Lung microvascular endothelial cell (primary cell): Measurements from ENCODE around the gene SRF. TPM values are rescaled to one million over a fixed set of nuclear protein-coding genes. Genes with fewer than 3 reads are reported as not detected.
"Not testable (repeated sequence)": the region's sequence is repeated elsewhere in the genome, so short reads cannot be mapped to it uniquely, and the experiment has no call there.

Experiments used
- DNase-seq, 2 donors: peaks; one replicate each; pipeline versions ENCODE4 v3.0.0 to v3.0.0-alpha.2; 2010; ENCODE audit warnings: low read depth in 2 of 2
- total RNA-seq: library from RNA; depleted of rRNA; stranded (reverse); fragments of >200 nt; gene quantifications from 2 replicates; pipeline ENCODE4 v1.2.1, GENCODE V29; 2014

The SRF gene
- total RNA-seq: 8.3 and 12.7 TPM in 2 replicates

DNA sequence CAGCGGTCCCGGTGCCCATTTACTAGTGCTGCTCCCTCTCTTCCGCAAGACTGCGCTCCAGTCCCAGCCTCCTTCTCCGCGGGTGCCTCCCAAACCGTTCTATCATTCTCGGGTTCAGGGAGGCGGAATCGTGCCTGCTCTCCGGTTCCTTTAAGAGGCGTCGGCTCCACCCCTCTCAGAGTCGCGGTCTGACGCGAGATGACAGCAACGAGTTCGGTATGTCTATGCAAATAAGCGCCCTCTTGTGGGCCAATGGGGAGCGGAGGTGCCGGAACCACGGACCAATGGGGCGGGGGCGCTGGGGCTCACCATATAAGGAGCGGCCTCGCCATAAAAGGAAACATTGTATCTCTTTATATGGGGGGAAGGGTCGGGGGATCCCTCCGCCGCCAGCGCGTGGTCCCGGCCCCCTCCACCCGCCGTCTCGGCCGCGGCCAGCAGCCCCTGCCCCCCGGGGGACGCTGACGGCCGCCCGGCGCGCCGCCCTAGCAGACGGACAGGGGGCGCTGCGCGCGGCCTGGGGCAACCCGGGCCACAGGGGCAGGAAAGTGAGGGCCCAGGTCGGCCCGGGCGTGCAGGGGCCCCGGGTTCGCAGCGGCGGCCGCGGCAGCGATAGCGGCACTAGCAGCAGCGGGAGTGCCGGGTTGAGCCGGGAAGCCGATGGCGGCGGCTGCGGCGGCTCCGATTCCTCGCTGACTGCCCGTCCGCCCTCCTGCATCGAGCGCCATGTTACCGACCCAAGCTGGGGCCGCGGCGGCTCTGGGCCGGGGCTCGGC lies at the start of gene SRF:
Gene SRF, plus strand, starts transcription at position 339 of the 776 bp plus-strand sequence. Its CDS starts 388 bp downstream, at position 727.
- peak; percentile 99 for DNase-seq

DNA sequence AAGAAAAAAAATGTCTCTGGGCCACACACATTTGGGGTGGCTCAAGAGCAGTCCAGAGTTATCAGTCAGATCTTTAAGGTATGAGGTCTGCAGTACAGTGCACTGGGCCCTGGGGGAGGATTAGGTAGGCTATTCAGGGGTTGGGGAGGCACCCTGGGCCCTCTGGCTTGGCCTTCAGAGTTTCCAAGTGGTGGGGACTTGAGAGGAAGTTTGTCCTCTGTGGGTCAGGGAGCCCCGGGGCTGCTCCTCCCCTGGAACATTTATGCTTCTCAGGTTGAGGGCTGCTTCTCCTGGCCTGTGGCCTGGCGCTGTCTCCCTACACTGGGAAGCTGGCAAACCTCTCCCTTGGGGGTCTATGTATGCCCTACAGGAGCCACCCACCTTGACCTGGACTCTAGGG lies 48.9 kb upstream of the SRF start:
- DNase-seq: no peak

DNA sequence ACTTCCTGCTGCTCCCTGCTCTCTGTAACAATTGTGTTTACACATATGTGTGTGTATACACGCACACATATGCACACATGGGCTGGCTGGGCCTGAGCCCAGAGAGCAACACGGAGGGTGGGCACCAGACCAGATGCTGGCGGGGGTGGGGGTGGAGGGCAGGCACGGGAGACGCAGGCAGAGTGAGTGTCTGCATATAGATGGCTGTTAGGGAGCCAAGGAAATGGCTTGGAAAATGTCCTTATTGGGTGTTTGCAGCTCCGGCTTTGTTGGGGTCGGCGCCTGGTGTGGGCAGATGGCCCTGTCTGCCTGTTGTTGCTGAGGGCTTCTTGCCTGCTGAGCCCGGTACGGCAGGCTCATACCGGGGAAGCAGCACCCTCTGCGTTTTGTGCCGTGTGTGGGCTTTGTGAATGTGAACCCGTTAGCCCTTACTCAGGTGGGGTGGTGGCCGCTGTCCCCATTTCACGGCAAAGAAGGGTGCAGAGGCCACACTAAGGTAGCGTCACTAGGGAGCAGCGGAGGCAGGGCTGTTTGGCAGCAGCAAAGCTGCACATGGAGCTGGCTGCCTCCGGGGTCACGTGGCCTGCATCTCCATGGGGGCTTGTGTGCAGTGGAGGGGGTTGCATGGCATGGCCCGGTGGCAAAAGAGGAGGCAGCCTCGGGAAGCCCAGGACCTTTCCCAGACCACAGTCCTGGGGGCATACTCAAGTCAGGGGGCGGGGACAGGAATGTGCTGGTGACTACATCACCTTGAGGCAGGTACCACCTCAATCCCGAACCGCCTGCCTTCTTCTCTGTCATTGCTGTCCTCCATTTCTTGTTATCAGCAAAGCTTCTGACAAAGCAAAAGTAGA lies 47.4 kb upstream of the SRF start:
- DNase-seq: no peak

DNA sequence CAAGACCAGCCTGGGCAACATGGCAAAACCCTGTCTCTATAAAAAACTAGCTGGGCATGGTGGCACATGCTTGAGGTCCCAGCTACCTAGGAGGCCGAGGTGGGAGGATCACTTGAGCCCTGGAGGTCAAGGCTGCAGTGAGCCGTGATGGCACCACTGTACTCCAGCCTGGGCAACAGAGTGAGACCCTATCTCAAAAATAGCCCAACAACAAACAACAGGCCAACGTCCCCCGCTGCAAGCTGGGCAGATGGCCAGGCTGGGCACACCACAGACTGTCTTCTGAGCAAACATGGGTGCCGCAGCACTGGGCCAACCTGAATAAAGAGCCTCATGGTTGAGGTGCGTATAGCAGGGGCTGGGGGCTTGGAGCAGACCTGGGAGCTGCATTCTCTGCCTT lies 46.6 kb upstream of the SRF start:
- no peak for DNase-seq

DNA sequence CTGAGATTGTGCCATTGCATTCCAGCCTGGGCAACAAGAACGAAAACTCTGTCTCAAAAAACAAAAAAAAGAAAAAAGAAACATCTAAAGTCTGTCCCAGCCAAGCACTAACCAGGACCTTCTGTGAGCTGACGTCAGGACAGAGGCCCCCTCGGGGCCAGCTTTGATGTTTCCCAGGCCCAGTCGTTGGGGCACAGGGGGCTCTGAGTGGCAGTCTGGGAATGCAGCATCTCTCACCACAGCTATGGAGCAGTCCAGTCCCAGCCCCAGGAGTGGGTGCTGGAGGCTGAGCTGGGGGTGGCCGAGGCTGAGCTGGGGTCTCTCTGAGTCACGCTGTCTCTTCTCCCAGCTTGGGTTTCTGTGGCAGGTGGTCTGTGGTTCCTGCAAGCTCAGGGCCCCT lies 46.0 kb upstream of the SRF start:
- DNase-seq: no peak

DNA sequence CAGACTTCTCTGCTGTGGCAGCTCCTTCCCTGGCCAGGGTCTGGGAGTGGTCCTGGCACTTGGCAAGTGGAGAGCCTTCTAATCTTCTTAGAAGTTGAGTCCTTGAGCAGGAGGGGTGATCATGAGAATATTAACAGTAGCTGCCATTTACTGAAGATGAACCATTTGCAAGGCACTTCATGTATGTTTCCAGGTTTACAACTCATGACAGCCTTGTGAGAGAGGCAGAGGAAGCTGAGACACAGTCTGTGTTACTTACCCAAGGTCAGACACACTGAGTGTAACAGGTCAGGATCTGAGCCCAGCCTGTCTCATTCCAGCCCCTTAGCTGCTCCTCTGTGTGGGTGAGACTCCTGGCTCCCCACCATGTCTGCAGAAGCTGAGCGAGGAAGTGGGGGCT lies 45.5 kb upstream of the SRF start:
- DNase-seq: no peak

DNA sequence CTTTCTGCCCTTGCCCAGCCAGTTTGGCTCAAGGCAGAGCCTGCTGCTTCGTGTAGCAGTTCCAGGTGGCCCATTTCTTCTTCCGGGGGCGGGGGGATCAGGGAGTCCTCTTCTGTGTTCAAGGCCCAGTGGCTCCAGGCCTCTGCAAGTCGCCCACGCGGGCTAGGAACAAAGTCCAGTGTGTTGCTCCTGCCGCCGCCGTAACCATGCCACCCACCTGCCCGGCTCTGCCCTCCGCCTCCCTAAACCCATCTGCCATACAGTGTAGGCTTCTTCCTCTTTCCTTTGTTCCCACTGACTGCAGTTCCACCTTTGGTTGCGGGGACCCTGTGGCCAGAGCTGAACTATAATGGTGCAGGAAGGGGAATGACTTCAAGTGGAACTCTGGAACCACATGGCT lies 43.9 kb upstream of the SRF start:
- DNase-seq: no peak

DNA sequence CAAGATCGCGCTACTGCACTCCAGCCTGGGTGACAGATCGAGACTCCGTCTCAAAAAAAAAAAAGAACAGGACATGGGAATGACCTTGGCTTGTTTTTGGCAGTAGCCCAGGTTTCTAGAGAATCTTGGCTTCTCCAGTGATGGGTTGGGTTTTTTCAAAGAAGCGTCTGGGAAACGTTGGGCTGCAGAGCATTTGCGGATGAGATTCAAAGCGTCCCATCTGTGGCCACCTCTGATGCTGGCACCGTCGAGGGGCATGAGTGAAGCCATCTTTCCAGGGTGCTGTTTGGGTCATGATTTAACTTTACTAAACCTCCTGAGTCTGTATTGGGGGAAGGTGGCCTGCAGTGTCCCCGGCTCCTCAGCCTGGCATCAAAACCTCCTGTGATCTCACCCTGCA lies 43.2 kb upstream of the SRF start:
- DNase-seq: no peak

DNA sequence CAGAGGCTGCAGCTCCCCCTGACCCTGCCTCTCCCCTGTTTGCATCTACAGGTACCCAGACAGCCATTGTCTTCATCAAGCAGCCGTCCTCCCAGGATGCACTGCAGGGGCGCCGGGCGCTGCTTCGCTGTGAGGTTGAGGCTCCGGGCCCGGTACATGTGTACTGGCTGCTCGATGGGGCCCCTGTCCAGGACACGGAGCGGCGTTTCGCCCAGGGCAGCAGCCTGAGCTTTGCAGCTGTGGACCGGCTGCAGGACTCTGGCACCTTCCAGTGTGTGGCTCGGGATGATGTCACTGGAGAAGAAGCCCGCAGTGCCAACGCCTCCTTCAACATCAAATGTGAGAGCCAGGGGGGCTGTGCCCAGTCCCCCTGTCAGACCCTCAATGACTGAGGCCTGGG lies 42.1 kb upstream of the SRF start:
- no peak for DNase-seq

DNA sequence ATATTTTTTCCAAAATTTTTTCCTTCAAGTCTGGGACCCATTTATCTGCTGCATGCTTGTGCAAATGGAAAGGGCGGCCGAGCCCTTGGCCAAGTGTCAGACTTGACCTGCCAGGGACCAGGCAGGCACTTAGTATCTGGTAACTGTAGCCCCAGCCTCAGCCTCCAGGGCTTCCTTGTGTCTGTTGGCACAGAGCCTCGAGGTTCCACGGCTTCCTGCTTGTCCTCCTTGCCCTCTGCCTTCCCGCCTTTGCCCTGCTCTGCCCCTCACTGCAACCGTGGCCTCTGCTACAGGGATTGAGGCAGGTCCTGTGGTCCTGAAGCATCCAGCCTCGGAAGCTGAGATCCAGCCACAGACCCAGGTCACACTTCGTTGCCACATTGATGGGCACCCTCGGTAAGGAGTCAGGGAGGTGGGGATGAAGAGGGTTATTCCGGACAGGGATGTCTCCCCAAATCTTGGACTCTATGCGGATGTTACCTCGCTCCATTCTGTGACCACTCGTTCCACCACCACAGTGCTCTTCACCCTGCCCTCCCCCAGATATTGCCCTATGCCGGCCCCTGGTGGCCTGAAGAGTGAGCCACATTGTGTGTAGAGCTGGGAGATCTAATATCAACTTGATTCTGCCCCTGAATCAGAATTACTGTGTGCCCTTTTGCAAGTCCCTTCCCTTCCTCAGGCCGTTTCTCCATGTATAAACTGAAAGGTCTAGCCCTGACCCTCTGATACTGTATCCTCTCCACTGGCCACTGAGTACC lies 41.5 kb upstream of the SRF start:
- DNase-seq: peak; percentile 30 to 70

DNA sequence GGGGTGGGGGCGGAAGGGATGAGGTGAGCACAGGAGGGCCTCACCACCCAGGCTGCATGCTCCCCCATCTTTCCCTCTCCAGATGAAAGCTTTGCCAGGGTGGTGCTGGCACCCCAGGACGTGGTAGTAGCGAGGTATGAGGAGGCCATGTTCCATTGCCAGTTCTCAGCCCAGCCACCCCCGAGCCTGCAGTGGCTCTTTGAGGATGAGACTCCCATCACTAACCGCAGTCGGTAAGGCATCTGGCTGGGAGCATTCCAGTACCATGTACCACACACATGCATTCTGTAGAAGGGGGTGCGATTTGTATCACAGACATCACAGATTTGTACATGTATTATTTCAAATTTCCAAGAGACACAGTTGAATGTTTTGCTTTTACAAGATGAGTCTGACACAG lies 40.6 kb upstream of the SRF start:
- no peak for DNase-seq

DNA sequence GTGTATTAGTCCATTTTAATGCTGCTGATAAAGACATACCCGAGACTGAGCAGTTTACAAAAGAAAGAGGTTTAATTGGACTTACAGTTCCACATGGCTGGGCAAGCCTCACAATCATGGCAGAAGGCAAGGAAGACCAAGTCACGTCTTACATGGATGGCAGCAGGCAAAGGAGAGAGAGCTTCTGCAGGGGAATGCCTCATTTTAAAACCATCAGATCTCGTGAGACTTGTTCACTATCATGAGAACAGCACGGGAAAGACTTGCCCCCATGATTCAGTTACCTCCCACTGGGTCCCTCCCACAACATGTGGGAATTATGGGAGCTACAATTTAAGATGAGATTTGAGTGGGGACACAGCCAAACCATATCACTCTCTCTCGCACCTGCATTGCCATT lies 39.7 kb upstream of the SRF start:
- DNase-seq: not testable (repeated sequence)

DNA sequence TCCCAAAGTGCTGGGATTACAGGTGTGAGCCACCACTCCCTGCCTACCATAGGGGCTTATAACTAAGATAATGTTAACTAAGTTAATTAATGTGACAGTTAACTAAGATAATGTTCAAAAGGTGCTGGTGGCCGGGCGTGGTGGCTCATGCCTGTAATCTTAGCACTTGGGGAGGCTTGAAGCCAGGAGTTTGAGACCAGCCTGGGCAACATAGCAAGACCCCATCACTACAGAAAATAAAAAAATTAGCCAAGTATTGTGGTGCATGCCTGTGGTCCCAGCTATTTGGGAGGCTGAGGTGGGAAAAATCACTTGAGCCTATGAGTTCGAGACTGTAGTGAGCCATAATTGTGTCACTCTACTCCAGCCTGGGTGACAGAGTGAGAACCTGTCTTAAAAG lies 32.8 kb upstream of the SRF start:
- DNase-seq: no peak

DNA sequence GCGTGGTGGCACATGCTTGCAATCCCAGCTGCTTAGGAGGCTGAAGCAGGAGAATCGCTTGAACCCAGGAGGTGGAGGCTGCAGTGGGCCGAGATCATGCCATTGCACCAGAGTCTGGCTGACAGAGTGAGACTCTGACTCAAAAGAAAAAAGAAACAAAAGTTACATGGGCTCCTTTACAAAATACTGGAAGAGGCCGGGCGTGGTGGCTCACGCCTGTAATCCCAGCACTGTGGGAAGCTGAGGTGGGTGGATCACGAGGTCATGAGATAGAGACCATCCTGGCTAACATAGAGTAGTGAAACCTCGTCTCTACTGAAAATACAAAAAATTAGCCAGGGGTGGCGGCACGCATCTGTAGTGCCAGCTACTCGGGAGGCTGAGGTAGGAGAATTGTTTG lies 31.1 kb upstream of the SRF start:
- not testable (repeated sequence) for DNase-seq

DNA sequence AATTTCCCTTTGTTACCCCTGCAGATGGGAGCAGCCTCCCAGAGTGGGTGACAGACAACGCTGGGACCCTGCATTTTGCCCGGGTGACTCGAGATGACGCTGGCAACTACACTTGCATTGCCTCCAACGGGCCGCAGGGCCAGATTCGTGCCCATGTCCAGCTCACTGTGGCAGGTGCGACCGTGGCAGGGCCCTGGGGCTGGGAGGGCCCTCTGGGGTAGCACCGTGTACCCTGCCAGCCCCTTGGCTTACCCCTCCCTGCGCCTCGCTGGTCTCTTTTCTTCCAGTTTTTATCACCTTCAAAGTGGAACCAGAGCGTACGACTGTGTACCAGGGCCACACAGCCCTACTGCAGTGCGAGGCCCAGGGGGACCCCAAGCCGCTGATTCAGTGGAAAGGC lies 29.4 kb upstream of the SRF start:
- no peak for DNase-seq

DNA sequence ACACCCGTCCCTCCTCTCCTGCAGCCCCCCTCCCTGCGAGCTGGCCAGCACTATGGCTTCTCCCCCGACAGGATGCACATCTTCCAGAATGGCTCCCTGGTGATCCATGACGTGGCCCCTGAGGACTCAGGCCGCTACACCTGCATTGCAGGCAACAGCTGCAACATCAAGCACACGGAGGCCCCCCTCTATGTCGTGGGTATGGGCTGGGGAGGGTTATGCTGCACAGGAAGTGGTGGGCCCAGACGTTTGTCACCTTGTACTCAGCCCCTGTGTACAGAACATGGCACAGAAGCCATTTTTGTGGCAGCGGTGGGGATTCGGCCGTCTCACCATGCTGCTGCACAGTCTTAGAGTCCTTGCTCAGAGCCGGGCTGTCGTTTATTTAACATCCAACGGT lies 29.0 kb upstream of the SRF start:
- no peak for DNase-seq

DNA sequence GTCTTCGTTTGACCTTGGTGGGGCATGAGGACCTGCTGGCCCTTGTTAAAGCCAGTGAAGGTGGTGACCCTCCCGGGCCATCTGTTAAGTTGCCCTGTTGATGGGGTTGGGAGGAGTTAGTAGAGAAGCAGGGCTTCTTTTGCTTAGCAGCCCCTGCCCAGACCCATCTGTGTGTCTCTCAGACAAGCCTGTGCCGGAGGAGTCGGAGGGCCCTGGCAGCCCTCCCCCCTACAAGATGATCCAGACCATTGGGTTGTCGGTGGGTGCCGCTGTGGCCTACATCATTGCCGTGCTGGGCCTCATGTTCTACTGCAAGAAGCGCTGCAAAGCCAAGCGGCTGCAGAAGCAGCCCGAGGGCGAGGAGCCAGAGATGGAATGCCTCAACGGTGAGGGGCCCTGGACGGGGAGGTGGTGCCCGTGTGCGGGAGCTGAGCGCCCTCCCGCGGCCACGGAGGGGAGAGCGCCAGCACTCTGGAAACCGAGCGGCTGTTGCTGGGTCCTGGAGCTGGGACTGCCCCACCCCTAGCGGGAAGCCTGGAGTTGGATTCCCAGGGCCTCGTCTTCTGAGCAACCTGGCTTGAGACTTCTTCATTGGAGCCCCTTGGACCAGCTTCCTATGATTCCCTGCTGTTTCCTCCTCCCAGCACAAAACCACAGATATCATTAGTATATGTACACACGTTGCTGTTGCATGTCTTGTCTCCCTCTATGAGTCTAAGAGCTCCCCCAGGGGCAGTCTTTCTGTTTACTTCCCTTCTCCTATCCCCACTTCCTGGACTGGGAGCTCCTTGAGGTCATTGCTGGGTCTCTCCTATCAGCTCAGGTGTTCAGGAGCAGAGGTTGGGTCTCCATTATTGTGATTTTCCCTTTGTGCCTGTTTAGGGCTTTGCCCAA lies 27.6 kb upstream of the SRF start:
- DNase-seq: peak; percentile 78 to 81

DNA sequence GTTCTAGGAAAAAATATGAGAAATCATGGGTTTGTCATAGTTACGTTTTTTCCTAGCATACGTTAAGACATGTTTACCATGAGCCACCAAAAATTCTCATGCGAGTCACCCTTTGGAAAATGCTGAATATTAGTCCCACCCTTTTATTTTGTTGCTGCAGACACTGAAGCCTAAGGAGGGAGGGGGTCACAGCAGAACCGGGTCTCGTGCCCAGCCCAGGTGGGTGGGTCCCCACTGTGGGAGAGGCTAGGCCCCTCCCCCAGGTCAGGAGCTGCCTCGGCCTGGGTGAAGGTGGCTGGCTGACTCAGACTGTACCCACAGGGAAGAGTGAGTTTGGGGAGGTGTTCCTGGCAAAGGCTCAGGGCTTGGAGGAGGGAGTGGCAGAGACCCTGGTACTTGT lies 26.2 kb upstream of the SRF start:
- no peak for DNase-seq

DNA sequence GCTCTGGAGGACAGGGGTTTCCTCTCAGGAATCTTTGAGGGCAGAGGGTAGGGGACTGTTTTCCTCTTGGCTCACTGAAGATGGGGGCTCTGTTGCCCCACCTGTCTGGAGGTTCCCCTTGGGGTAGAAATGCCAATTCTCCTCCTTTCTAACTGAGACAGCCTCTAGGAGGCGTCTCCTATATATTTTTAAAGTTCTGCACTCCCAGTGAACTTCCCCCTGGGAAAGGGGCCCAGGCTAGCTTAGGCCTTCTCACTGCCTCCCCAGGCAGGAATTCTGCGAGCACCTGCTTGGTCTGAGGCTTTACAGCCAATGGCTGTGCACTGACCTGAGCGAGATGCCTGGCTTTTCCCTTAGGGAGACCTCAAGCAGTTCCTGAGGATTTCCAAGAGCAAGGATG lies 24.8 kb upstream of the SRF start:
- DNase-seq: no peak

DNA sequence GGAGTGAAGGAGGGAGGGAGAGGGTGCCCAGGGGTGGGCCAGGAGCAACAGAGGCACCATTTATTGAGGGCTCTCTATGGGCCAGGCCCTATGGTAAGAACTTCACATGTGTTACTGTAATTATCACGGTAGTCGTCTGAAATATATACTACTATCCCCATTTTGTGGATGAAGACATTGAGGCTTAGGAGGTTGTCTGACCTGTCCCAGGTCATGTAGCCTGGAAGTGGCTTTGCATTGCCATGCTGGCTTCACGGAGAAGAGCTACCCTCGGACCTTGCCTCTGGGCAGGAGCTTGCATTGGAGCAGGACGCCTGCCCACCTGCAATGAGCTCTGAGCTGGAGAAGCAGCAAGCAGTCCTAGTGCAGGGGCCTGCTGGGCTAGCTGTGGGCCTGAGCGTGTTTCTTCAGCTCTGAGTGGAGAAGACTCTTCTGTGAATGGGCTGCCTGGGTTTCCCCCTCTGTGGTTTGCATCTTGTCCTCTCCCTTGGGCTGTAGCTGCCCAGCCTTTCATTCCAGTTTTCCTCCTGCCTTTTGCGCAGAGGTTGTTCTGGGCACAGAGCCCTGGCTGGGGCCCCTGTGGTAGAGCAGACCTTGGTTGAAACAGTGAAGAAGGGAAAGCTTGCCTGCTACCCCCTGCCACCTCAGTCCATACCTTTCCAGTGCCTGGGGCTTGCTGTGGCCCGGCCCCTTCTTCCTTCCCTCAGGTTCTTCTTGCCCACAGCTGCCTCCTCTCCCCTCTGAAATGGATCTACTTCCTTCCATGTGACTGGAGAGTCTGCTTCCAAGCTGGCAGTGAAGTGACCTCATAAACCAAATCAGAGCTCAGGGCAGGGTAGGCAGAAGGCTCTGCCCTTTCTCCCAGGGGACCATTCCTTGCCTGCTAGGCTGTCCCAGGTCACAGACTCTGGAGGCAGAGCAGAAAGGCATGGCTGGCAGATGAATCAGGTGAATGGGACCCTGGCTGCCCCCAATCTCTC lies 24.1 kb upstream of the SRF start:
- DNase-seq: no peak
